GM18867 (cell line): ENCODE measurements around the gene TPCN1.

ENCODE experiments used
- ATAC-seq: cut with Tn5 transposase; IDR thresholded peaks from one replicate; pipeline ENCODE4 v1.9.1; 2021; ENCODE audit warnings: mild to moderate bottlenecking, moderate library complexity; ENCODE audit not compliant: unreplicated experiment

Gene TPCN1

DNA sequence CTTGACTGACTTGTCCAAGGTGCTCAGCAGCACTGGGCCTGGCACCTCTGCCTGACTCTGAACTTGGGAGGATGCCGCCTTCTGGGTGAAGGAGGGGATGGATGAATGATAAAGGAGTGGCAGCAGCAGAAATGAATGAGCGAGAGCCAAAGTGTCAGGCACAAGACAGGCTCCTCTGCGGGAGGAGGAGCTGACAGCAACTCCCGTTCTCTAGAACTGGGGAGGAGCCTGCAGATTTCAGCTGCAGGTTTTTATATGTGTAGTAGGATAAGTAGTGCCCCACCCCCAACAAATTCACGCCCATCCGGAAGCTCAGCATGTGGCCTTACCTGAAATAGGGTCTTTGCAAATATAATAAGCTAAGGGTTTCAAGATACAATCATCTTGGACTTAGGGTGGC is 80.5 kb downstream of the TPCN1 start:
- ATAC-seq = no peak

DNA sequence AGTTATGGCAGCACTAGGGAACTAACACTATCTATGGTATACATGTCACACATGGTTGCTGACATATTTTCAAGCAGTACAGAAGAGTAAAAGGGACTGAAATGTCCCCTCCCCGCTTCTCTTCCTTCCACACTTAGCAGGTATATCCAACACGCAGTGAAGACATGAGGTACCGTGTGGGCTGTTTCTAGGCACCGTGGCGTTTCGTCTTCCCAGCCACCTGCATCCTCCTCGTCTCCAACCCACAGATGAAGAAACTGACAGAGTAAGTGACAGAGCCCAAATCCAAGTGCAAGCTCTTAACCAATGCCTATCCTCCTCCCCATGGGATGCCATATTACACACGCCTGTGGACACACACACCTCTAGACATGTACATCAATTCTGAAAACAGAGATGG is 81.2 kb downstream of the TPCN1 start:
- no peak for ATAC-seq

DNA sequence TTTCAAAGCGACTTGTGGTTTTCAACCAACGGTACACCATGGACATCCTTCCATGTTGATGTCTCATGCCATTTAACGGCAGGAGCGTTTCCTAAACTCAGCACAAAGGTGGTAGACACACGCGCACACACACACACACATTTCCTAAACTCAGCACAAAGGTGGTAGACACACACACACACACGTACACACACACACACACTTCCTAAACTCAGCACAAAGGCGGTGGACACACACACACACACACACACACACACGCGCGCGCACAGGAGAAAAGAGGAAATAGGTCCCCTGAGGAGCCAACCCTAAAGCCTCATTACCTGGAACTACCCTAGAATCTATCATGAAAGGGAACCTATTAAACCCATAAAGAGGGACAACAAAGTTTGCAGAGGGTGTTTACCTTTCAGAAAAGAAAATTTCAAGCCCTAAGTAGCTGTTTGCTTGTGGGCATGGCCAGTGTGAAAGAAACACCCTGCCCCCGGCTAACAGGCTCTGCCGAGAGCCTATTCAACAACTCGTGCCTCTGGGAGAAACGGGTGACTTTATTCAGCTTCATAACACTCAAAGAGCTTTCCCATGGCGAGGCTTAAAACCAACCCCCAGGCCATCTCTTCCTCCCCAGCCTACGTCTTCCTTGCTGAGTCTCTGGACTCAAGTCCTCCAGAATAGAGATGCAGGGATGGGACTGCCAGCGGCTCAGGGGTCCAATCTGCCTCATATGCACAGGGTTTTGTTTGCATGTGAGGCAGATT is 81.8 kb downstream of the TPCN1 start:
- ATAC-seq = no peak

DNA sequence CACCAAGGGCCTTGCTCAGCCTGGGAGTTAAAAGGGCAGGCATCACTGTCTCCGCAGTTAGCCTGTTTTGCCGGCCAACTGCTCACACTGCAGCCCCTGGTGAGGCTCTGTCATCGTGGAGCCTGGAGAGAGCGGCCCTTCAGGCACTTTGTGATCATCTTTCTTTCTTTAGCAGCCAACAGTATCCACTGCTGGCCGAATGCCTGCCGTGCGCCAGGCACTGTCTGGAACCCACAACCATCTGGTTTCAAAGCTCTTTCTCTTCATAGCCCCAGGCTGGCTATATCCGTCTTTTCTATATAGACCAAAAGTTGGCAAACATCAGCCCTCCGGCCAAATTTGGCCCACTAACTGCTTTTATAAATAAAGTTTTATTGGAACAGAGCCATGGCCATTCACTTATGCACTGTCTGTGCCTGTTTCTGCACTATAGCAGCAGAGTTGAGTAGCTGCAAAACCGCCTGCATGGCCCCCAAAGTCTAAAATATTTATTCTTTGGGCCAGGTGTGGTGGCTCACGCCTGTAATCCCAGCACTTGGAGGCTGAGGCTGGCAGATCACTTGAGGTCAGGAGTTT is 84.1 kb downstream of the TPCN1 start:
- no peak for ATAC-seq

DNA sequence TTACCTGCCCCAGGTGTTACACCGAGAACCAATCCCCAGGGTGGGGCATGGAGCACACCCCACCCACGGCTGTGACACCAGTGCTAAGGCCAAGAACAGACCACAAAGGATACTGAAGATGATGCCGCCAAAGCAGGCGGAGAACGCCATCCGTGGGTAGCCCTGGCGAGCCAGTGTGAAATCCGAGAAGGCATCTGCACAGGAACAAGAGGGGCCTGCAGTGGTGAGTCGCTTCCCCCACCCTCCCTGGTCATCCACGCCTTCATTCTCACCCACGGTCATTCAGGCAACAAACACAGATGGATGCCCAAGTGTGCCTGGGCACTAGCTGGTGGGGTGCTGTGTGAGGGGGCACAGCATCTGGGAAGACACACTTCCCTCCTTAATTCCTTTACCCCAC is 85.1 kb downstream of the TPCN1 start:
- no peak for ATAC-seq

DNA sequence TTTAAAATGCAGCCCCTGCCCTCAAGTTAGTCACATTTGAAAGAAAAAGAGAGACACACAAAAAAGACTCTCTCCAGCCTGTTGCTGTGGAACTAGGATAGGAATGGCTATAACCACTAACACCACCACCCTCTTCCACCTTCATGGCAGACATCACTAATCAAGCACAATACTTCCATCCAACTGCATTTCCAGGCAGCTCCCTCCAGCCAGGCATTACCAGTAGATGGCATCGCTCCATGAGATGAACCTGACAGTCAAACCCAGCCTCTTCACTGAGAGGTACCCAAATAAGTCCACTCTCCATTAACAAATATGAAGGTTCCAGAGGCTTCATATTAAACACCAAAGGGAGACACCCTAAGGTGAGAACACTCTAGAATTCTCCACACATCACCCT is 89.2 kb downstream of the TPCN1 start:
- ATAC-seq = no peak

DNA sequence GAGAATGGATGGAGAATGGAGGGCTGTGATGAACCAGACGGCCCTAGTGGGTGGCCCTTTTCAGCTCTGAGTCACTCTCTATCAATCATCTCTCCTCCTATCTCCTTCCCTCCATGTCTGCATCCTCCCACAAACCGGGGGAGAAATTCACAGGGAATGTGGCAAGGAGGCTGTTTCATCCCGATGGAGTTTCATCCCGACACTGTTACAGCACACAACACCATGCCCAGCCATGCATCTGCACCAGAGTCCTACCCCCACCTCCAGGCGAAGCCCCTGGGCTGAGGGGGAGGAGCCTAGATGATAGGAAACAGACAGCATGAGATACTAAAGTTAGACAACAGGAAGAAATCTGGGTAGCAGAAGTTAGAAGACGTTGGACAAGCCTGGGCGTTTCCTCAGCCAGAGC is 92.9 kb downstream of the TPCN1 start:
- no peak for ATAC-seq

DNA sequence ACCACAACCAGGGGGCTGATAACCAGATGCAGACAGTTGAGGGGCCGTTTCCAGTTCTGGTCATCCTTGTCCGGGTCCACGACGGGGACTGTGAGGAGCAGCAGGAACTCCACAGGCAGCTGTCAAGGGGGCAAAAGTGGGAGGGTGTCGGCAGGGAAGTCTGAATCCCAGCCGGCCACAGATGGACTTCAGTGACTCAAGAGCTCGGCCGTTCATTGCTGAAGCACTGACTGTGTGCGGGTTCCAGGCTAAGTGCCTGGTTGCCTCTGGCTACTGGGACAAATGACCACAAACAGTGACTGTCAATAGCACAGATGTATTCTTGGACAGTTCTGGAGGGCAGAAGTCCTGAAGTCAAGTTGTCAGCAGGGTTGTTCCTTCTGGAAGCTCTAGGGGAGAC is 94.1 kb downstream of the TPCN1 start:
- no peak for ATAC-seq

DNA sequence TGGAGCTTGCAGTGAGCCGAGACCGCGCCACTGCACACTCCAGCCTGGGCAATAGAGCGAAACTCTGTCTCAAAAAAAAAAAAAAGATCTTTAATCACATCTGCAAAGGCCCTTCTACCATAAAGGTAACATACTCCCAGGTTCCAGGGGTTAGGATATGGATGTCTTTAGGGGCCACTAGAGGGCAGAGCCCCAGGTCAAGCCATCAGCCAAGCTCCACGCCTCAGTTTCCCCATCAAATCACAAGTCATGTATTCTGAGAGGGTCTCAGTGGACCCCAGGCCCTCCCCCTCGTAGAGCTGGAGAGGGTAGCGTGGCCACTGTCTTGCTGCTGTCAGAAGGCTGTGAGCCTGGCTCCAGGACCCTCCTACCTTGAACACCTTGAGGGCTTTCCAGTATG is 94.9 kb downstream of the TPCN1 start:
- ATAC-seq = no peak

DNA sequence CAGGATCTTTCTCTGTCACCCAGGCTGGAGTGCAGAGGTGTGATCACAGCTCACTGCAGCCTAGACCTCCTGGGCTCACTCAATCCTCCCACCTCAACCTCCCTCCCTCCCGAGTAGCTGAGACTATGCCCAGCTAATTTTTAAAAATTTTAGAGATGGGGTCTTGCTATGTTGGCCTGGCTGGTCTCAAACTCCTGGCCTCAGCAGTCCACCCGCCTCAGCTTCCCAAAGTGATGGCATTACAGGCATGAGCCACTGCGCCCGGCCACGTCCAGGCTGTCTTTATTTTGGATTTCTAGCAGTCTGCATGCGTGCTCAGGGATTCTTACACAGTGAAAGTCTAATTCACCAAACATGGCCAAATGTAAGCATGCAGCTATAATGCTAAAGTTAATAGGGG is 95.9 kb downstream of the TPCN1 start:
- ATAC-seq = no peak

DNA sequence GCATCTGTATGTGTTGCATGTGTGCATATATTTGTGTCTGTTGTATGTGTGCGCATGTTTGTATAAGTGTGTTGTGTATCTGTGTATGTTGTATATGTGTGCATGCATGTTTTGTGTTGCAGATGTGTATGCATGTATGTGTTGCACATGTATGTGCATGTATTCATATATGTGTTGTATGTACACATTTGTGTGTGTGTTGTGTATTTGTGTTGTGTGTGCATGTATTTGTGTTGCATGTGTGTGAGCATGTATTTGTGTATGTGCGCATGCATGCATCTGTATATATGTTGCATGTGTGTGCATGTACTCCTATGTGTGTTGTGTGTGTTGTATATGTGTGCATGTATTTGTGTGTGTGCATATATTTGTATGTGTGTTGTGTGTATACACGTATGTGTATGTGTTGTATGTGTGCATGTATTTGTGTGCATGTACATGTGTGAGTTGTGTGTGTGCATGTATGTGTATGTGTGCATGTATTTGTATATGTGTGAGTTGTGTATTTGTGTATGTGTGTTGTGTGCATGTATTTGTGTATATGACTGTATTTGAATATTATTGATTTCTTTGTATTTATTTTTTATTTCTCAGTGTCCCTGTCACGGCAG is 96.9 kb downstream of the TPCN1 start:
- ATAC-seq = no peak

DNA sequence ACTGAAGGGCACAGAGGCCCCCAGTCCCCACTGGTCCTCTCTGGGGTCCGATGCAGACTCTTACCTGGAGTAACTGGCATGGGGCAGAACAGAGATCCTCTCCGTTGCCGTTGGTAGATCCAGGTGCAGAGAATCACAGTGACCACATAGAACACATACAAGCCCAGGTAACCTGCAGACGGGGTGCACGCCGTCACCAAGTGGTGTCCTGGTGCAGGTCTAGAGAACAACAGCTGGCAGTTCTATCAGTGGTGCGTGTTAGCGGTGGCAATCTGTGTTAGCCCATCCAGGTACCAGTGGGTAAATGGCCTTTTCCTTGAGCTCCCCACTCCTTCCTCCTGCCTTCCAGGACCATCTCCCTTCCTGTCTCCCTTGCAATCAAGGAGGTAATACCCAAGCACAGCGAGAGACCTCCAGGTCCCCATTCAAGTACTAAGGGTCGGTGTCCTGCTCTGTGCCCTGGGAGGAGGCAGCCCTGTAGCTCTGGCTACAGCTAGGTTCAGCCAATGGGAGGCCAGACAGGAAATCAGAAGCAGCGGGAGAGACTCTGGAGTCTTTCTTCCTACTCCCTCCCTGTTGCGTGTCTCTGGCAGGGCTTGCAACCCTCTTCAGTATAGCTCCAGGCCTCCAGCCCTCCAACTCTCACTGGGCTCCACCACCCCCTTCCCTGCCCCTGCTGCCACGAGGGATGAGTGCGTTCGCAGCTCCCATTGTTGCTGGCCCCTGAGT is 97.8 kb downstream of the TPCN1 start:
- ATAC-seq = no peak

DNA sequence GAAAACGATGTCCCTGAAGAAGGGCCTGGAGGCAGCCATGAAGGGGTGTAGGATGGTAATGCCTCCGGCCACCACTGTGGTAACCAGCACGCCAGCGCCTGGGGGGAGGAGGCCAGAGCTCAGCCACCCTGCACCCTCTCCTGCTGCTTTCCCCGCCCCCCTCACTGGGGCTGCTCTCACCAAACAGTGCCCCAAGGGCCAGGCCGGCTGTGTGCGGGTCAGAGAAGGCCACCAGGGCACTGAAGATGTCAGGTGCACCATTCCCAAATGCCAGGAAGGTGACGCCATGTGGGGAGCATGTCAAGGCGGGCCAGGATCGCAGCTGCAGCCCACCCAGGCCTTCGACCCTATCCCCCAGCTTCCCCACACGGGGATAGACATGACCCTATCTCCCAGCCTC is 99.1 kb downstream of the TPCN1 start:
- ATAC-seq = no peak

DNA sequence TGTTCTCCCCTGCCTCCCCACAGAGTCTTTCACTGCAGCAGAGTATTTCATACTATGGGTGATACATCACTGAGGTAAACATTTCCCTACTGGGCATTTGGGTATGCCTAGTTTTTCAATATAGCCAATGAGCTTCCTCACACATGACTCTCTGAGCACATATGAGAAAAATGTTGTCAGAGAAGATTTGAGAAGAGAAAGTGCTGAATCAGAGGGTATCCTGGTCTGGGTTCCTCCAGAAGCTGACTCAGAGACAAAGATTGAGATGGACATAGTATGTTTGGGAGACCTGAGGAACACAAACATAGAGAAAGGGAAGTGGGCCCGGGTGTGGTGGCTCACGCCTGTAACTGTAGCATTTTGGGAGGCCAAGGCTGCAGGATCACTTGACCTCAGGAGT is 101.1 kb downstream of the TPCN1 start:
- ATAC-seq = no peak

DNA sequence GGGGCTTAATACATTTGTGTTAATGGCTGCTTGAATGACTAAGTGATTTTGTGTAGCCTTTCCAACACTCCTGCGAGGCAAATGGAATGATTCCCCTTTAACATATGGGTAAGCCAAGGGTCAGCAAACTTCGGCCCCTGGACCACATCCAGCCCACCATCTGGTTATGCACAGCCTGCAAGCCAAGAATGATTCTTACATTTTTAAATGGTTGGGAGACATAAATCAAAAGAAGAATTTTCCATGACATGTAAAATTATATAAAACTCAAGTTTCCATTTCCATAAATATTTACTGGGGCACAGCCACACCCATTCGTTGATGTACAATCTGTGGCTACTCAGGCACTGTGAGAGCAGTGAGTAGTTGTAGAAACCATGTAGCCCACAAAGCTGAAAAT is 104.7 kb downstream of the TPCN1 start:
- no peak for ATAC-seq

DNA sequence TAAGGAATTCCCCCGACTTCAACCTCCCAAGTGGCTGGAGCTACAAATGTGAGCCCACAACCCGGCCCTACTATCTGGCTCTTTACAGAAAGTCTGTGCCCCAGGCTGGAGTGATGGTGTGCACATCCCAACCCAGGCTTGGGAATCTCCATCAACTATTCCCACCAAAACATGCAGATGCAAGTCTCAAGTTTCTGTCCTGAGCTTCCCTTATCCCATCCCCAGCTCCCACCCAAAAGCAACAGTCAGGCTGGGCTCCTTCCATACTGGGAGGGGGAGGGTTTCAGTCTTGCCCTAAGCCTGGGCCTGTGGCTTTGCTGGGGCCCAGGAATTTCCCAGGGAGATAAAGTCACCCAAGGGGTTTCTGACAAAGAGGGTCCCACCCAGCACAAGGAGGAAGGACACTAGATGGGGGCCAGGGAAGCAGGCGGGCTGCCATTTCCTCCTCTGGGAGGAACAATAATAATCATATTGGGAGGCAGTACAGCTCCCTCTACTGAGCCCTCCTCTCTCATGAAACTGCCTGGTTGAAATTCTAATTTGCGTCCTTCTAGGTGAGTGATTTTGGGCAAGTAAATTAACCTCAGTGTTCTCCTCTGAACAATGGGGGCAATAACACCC is 105.6 kb downstream of the TPCN1 start:
- no peak for ATAC-seq

DNA sequence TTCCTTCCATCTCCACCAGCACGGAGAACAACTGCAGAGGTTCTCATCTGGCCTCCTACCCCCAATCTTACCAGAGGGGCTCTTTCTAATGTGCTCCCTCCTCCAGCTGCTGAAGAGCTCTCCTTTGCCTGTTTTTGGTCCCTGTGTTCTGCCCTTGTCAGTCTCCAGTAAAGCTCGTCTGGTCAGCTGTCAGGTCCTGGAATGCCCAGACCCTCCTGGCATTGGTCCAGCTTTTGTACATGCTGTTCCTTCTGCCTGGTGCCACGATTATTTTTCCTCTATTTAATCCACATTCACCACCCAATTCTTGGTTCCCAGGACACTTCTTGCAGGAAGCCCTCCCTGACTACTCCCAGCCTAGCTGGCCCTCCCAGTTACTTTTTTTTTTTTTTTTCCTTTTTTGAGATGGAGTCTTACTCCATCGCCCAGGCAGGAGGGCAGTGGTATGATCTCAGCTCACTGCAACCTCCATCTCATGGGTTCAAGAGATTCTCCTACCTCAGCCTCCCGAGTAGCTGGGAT is 107.2 kb downstream of the TPCN1 start:
- no peak for ATAC-seq

DNA sequence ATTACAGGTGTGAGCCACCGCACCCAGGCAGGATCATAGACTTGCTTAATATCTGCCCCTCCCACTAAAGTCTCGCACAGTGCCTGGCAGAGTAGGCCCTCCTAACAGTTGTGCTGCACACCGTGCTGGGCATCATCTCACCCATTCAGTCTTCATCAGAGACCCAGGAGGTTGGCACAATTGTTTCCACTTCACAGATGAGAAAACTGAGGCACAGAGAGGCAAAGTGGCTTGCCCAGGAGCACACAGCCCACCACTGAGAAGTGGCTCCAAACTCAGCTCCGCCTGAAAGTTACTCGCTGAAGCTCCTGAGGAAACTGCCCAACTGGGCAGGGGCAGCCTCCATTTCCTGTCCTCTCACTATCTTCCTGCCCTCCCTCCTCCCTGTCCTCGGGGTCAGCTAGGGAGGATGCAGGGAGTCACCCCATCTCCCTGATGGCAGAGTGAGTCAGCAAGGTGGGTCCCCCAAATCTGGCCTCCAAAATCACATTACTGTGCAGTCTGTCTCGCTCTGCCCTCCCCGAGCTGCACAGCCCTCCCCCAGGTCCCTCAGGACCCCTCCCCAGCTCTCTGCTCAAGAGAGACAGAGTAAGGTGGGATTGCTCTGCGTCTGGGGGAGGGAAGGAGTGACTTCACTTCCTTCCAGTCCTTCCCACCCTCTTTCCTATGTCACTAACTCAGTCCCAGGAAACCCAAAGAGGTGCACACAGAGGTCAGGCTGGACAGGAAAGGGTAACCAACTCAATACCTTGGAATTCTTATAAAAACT is 107.9 kb downstream of the TPCN1 start:
- ATAC-seq = no peak

DNA sequence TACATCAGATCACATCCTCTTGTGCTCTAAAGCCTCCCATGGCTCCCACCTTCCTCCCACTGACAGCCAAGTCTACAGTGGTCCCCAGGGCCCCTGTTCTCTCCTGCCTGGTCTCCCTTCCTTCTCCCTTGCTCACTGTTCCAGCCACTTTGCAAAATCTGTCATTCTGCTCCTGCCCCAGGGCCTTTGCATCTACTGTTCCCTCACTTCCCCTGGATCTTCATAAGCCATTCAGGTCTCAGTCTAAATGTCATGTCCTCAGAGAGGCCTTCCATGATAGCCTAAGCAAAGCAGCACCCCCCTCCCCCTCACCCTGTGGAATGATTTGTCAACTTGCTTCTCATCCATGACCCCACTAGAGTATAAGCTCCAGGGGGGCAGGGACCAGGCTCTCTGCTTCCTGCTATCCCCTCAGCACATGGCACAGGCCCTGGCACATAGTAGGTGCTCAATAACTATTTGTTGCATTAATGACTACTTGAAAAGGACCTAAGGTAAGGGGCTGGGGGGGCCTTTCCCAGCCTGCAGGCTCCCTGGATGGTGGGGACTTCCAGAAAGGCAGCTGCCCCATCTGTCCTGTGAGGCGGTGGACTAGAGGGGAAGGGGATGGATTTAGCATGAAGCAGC is 108.6 kb downstream of the TPCN1 start:
- ATAC-seq = no peak

DNA sequence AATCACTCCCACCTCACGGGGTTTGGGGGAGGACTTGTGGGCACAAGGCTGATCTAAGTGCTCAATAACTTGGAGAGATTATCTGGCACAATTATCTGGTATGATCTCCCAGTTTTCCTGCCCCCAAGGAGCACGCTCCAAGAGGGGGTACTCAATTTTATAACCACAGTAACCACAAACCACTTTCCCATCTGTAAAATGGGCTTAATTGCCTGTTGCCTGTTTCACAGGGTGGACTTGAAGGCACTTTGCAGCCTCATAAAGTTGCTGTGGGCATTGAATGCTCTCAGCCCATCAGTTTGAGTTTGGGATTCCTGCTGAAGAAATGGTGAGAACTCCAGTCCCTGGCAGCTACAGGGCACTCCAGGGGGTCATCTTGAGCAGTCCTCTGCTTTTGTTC is 109.2 kb downstream of the TPCN1 start:
- ATAC-seq = no peak
